SK-N-SH (cell line): Measurements from ENCODE around the gene FGGY. TPM values are rescaled to one million over a fixed set of nuclear protein-coding genes. Genes with fewer than 3 reads are reported as not detected.

Experiments
- CTCF ChIA-PET: fragments of 300-600, 350-600 bp; formaldehyde crosslinking; extraction: SDS; loops from one replicate; lab custom pipeline; 2021; lab: Yijun Ruan, JAX
- POLR2A ChIA-PET: fragments of 350-600 bp; sonication (Branson Sonifier 250); formaldehyde crosslinking; extraction: SDS; loops from one replicate; lab custom pipeline; 2020; ENCODE audit warnings: antibody characterized with exemption, inconsistent platforms; lab: Yijun Ruan, JAX
- DNase-seq: peaks from one replicate; pipeline ENCODE4 v3.0.0; 2012
- H2AFZ ChIP-seq: fragments of 200-600 bp; sonication (generic); 2 replicates; pipeline ENCODE4 v1.8.1; 2016; ENCODE audit warnings: antibody characterized with exemption, mild to moderate bottlenecking, low read depth
- H3F3A ChIP-seq: fragments of 200-600 bp; sonication (generic); replicated peaks from 2 replicates; pipeline ENCODE3; 2016; ENCODE audit warnings: antibody characterized with exemption, mild to moderate bottlenecking; ENCODE audit not compliant: insufficient read depth
- H3K27ac ChIP-seq, 2 experiments: fragments of 200-500 bp in 1 of 2; fragments of 200-600 bp in 1 of 2; sonication (Bioruptor generic) in 1 of 2; sonication (generic), shearing (Covaris generic) in 1 of 2; 2 replicates each; pipeline versions ENCODE4 v1.5.1 to v1.6.1; 2014 to 2016; ENCODE audit warnings: low read depth in 2 of 2, inconsistent platforms in 1 of 2, low read length in 1 of 2, mild to moderate bottlenecking in 1 of 2, mixed read lengths in 1 of 2
- H3K27me3 ChIP-seq: fragments of 200-600 bp; sonication (generic), shearing (Covaris generic); 2 replicates; pipeline ENCODE4 v1.6.1; 2016; ENCODE audit warnings: mixed run types; ENCODE audit not compliant: insufficient read depth
- H3K36me3 ChIP-seq, 2 experiments: fragments of 200-500 bp in 1 of 2; fragments of 200-600 bp in 1 of 2; sonication (Bioruptor generic) in 1 of 2; sonication (generic) in 1 of 2; replicated peaks in 1 of 2; 2 replicates each; pipeline versions ENCODE3 to v1.5.1; 2014 to 2016; ENCODE audit warnings: low read length in 1 of 2, mild to moderate bottlenecking in 1 of 2; ENCODE audit not compliant: insufficient read depth in 2 of 2, control insufficient read depth in 1 of 2
- H3K4me1 ChIP-seq, 2 experiments: fragments of 200-500 bp in 1 of 2; fragments of 200-600 bp in 1 of 2; sonication (Bioruptor generic) in 1 of 2; sonication (generic), shearing (Covaris generic) in 1 of 2; 2 replicates each; pipeline versions ENCODE4 v1.5.1 to v1.6.1; 2014 to 2016; ENCODE audit warnings: low read depth in 1 of 2, low read length in 1 of 2, mixed run types in 1 of 2; ENCODE audit not compliant: insufficient read depth in 2 of 2, control insufficient read depth in 1 of 2
- H3K4me2 ChIP-seq: fragments of 200-600 bp; sonication (generic), shearing (Covaris generic); 2 replicates; pipeline ENCODE4 v1.6.1; 2017; ENCODE audit warnings: mixed run types
- H3K4me3 ChIP-seq, 2 experiments: fragments of 200-500 bp in 1 of 2; fragments of 200-600 bp in 1 of 2; sonication (Bioruptor generic) in 1 of 2; sonication (generic), shearing (Covaris generic) in 1 of 2; 2 replicates each; pipeline versions ENCODE4 v1.5.1 to v1.8.1; 2014 to 2016; ENCODE audit warnings: low read depth in 2 of 2, inconsistent platforms in 1 of 2, low read length in 1 of 2, mild to moderate bottlenecking in 1 of 2, mixed read lengths in 1 of 2, moderate library complexity in 1 of 2
- H3K79me2 ChIP-seq: fragments of 200-600 bp; sonication (generic); 2 replicates; pipeline ENCODE4 v1.8.1; 2017; ENCODE audit warnings: mild to moderate bottlenecking; ENCODE audit not compliant: insufficient read depth
- H3K9ac ChIP-seq: fragments of 200-600 bp; sonication (generic); 2 replicates; pipeline ENCODE4 v1.6.1; 2017; ENCODE audit warnings: mixed run types
- H3K9me2 ChIP-seq: fragments of 200-600 bp; sonication (generic); 2 replicates; pipeline ENCODE4 v1.6.1; 2017; ENCODE audit warnings: mixed run types
- H3K9me3 ChIP-seq: fragments of 200-600 bp; sonication (generic); 2 replicates; pipeline ENCODE4 v1.6.1; 2017; ENCODE audit warnings: mixed run types, mild to moderate bottlenecking, moderate library complexity
- H4K20me1 ChIP-seq: fragments of 200-600 bp; sonication (generic); 2 replicates; pipeline ENCODE4 v1.6.1; 2017; ENCODE audit warnings: mild to moderate bottlenecking, mixed run types; ENCODE audit not compliant: insufficient read depth
- CTCF ChIP-seq: fragments of 200-600 bp; sonication (generic); IDR thresholded peaks from 2 replicates; pipeline ENCODE4 v1.6.1; 2017; ENCODE audit warnings: antibody characterized with exemption, mild to moderate bottlenecking, moderate library complexity
- FOSL2 ChIP-seq: IDR thresholded peaks from 2 replicates; pipeline ENCODE4 v1.4.0; 2012; ENCODE audit warnings: low read depth, mild to moderate bottlenecking, moderate library complexity, borderline replicate concordance
- GATA2 ChIP-seq: sonication (generic); formaldehyde crosslinking; IDR thresholded peaks from 2 replicates; pipeline ENCODE4 v1.5.0; 2020; ENCODE audit warnings: mild to moderate bottlenecking, missing genetic modification reagents
- IRF3 ChIP-seq: fragments of 150-350 bp; IDR thresholded peaks from 2 replicates; pipeline ENCODE4 v1.6.1; 2016; ENCODE audit warnings: mild to moderate bottlenecking, low read depth, low read length
- NRF1 ChIP-seq: IDR thresholded peaks from 2 replicates; pipeline ENCODE4 v1.6.1; 2012; ENCODE audit warnings: low read depth, mild to moderate bottlenecking, low read length
- PBX3 ChIP-seq: IDR thresholded peaks from 2 replicates; pipeline ENCODE4; 2012
- RCOR1 ChIP-seq: fragments of 150-350 bp; IDR thresholded peaks from 2 replicates; pipeline ENCODE4 v1.6.1; 2017; ENCODE audit warnings: antibody characterized with exemption, low read length
- REST ChIP-seq: IDR thresholded peaks from 2 replicates; pipeline ENCODE4 v1.6.1; 2012; ENCODE audit warnings: mild to moderate bottlenecking, low read depth, low read length, moderate library complexity
- RXRA ChIP-seq: IDR thresholded peaks from 2 replicates; pipeline ENCODE4 v1.4.0; 2012; ENCODE audit warnings: low read depth, mild to moderate bottlenecking, borderline replicate concordance
- TAF1 ChIP-seq: IDR thresholded peaks from 2 replicates; pipeline ENCODE4 v1.6.1; 2012; ENCODE audit warnings: low read depth, mild to moderate bottlenecking, low read length, moderate library complexity, borderline replicate concordance
- YY1 ChIP-seq: IDR thresholded peaks from 2 replicates; pipeline ENCODE4 v1.4.0; 2012; ENCODE audit warnings: low read depth, mild to moderate bottlenecking
- WGBS: methylation state at CpG from one replicate; pipeline ENCODE4 v1.1.6; 2017; ENCODE audit warnings: low lambda C conversion rate; 5-methylcytosine and 5-hydroxymethylcytosine counted together
- polyA plus RNA-seq, 3 experiments: library from polyadenylated mRNA; depleted of rRNA; stranded (reverse); fragments of >200 nt; gene quantifications; 2 replicates each; pipeline ENCODE4 v1.2.3, GENCODE V29; 2012

Gene FGGY
- polyA plus RNA-seq, 1 of the 3 experiments (the other 2 are of a cell fraction), result 10.3 TPM

- no peak for TF ChIP-seq PBX3
- TF ChIP-seq GATA2 (CRISPR knock-in tag), result no peak
- no peak for TF ChIP-seq REST
These were observed 257.9 kb downstream of the FGGY start (continued) for GRCh38 chr1:59554752-59555151.

- CTCF ChIA-PET, result interaction anchor here (1.1 kb wide), 1 partner anchor 14 kb away, joined by 3 read pairs; no protein-coding TSS in a partner anchor
- WGBS, result 91% methylated on average over 1 of the region's 1 CpG
- no peak for TF ChIP-seq REST
- TF ChIP-seq FOSL2, result no peak
- TF ChIP-seq RXRA, result no peak
- TF ChIP-seq GATA2 (CRISPR knock-in tag), result no peak
- no peak for TF ChIP-seq CTCF
- TF ChIP-seq YY1, result no peak
- TF ChIP-seq NRF1, result no peak
- TF ChIP-seq PBX3, result no peak
- TF ChIP-seq IRF3, result no peak
- TF ChIP-seq RCOR1, result no peak
- TF ChIP-seq TAF1, result no peak
These were observed 259.5 kb downstream of the FGGY start for GRCh38 chr1:59556398-59556797.

More at GRCh38 chr1:59556398-59556797, 259.5 kb downstream of the FGGY start:
- Histone ChIP-seq H3K27me3 (no peaks in the 10 kb centered on the region), H3F3A (no peaks in the 10 kb centered on the region), H4K20me1 (no peaks in the 10 kb centered on the region), H3K4me1 (peaks cover 0 to 5% of the 10 kb centered on the region in 2 experiments; a peak in 1 of 4 replicates), H3K9ac (no peak overlapping the region), H3K9me2 (no peaks in the 10 kb centered on the region), H3K4me2 (no peak overlapping the region), H3K4me3 (no peak overlapping the region), H3K36me3 (peaks cover 0 to 7% of the 10 kb centered on the region in 2 experiments), H3K79me2 (no peaks in the 10 kb centered on the region), H2AFZ (no peak overlapping the region), H3K27ac (no peak overlapping the region), H3K9me3 (peaks cover 6% of the 10 kb centered on the region; the same call in 1 of the 2 replicates)
- no peak for DNase-seq
- POLR2A ChIA-PET, result no interaction called here
